Endothelial cell of umbilical vein (primary cell): Measurements from ENCODE around the gene MESP1.

ENCODE experiments used
- CTCF ChIP-seq, 2 donors: IDR thresholded peaks; 1 replicate in 1 of 2; 2 replicates in 1 of 2; pipeline ENCODE4 v1.5.1; 2011; ENCODE audit warnings: low read length in 2 of 2, mild to moderate bottlenecking in 2 of 2, moderate library complexity in 2 of 2, control low read depth in 1 of 2, inconsistent platforms in 1 of 2, low read depth in 1 of 2; ENCODE audit not compliant: insufficient read depth in 1 of 2; ENCODE audit errors: extremely low read depth in 1 of 2
- EZH2 ChIP-seq: IDR thresholded peaks from 2 replicates; pipeline ENCODE4 v1.6.1; 2012; ENCODE audit warnings: borderline replicate concordance, low read depth, mild to moderate bottlenecking, moderate library complexity, low read length, inconsistent platforms; ENCODE audit not compliant: severe bottlenecking
- GATA2 ChIP-seq: IDR thresholded peaks from 2 replicates; pipeline ENCODE4 v1.7.0; 2011; ENCODE audit warnings: low read depth, mild to moderate bottlenecking, moderate library complexity, mixed read lengths, low read length; ENCODE audit not compliant: insufficient read length, insufficient read depth
- MYC ChIP-seq: IDR thresholded peaks from one replicate; pipeline ENCODE4 v1.6.1; 2011; ENCODE audit warnings: mild to moderate bottlenecking, low read depth, low read length
- POLR2A ChIP-seq: IDR thresholded peaks from 2 replicates; pipeline ENCODE4 v1.6.1; 2012; ENCODE audit warnings: low read depth, mild to moderate bottlenecking, control low read depth, low read length
- POLR2AphosphoS5 ChIP-seq: IDR thresholded peaks from 2 replicates; pipeline ENCODE4 v1.6.1; 2012; ENCODE audit warnings: low read depth, mild to moderate bottlenecking, control low read depth, low read length, moderate library complexity; ENCODE audit not compliant: insufficient read depth

- no peak for TF ChIP-seq CTCF (IDR thresholded peaks at IDR 0.05; ENCODE audit: extremely low read depth in 1 of 2, insufficient read depth in 1 of 2, low read depth in 1 of 2, low read length in 2 of 2)
- TF ChIP-seq MYC, result no peak
- no peak for TF ChIP-seq GATA2
- TF ChIP-seq POLR2AphosphoS5, result no peak
- no peak for TF ChIP-seq POLR2A
- TF ChIP-seq EZH2, result no peak
These were observed 18.4 kb downstream of the MESP1 start for GRCh38 chr15:89732451-89733172.
